Progenitor cell of endocrine pancreas (in vitro differentiated cells): Measurements from ENCODE around the gene ZNF791. TPM values are rescaled to one million over a fixed set of nuclear protein-coding genes. Genes with fewer than 3 reads are reported as not detected.
A peak's percentile ranks its signal among the peaks of the same experiment; 100 is the strongest.
"Not testable (repeated sequence)": the region's sequence is repeated elsewhere in the genome, so short reads cannot be mapped to it uniquely, and the experiment has no call there.

Source experiments
- DNase-seq: peaks from one replicate; pipeline ENCODE4 v3.0.0; 2021; ENCODE audit warnings: low spot score; ENCODE audit not compliant: unreplicated experiment
- H3K27ac Mint-ChIP-seq: 2 replicates; pipeline ENCODE4 v1.8.0; 2021; ENCODE audit warnings: mild to moderate bottlenecking, moderate library complexity, mixed read lengths
- H3K27me3 Mint-ChIP-seq: 2 replicates; pipeline ENCODE4 v1.8.0; 2021; ENCODE audit warnings: mixed read lengths
- H3K36me3 Mint-ChIP-seq: 2 replicates; pipeline ENCODE4 v1.8.0; 2022; ENCODE audit warnings: mixed read lengths; ENCODE audit not compliant: insufficient read depth
- H3K4me1 Mint-ChIP-seq: 2 replicates; pipeline ENCODE4 v1.8.0; 2021; ENCODE audit warnings: low read depth, mixed read lengths
- H3K4me3 Mint-ChIP-seq: 2 replicates; pipeline ENCODE4 v1.8.0; 2021; ENCODE audit warnings: low read depth, mild to moderate bottlenecking, moderate library complexity, mixed read lengths
- H3K9me3 Mint-ChIP-seq: 2 replicates; pipeline ENCODE4 v1.8.0; 2021; ENCODE audit warnings: low read depth, mixed read lengths
- total RNA-seq: library from RNA; stranded (reverse); gene quantifications from 2 replicates; pipeline ENCODE4 v1.2.1, GENCODE V29; 2021
- TF ChIP-seq, protein P1 (sequence below): fragments of 200-600 bp; sonication (generic); IDR thresholded peaks from one replicate; pipeline ENCODE4 v1.5.0; 2021; ENCODE audit warnings: antibody characterized with exemption, mild to moderate bottlenecking; ENCODE audit not compliant: unreplicated experiment

The ZNF791 gene
- total RNA-seq, 1 donor from 2014 or later, result 24.3 TPM

DNA sequence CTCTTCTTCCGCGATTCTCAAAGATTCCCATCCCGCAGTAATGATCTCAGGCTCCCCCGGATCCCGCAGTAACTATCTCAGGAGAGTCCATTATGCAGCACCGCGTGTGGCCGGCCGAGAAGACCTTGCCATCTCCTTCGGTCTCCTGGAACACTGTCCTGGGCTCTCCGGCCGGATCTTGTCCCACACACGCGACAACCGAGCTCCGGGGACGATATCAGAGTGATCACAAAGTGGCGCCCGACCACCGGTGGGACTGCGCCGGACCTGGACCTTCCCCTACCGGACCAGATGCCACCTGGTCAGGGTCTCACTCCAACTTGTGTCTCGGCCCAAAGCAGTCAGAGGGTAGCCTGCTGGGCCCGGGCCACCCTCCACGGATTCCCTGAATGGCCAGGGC is 31.8 kb downstream of the ZNF791 start:
- no peak overlapping the region for H3K4me3 Mint-ChIP-seq

DNA sequence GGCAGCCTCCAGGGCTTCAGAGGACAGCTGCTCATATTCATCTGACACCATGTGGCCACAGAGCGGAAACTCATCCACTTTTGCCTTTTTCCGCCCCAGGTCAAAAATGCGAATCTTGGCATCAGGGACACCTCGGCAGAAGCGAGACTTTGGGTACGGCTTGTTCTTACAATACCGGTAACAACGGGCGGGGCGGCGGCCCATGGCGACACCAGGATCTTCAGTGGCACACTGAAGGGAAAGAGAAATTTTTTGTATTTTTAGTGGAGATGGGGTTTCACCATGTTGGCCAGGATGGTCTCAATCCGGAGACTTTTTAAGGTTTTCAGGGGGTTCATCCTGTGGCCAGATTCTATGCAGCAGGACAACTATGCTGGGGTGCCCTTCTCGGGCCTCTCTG is 33.0 kb downstream of the ZNF791 start:
- not testable (repeated sequence) for DNase-seq, H3K4me1 Mint-ChIP-seq, H3K36me3 Mint-ChIP-seq, H3K9me3 Mint-ChIP-seq, H3K27me3 Mint-ChIP-seq, H3K4me3 Mint-ChIP-seq, H3K27ac Mint-ChIP-seq

More for the DNA sequence above, 31.8 kb downstream of the ZNF791 start:
- Mint-ChIP-seq H3K9me3 (no peaks in the 10 kb centered on the region), H3K27me3 (peaks cover 5% of the 10 kb centered on the region), H3K4me1 (peaks cover 2% of the 10 kb centered on the region), H3K36me3 (peaks cover 5% of the 10 kb centered on the region), H3K27ac (no peak overlapping the region)
- TF ChIP-seq, protein P1, sequence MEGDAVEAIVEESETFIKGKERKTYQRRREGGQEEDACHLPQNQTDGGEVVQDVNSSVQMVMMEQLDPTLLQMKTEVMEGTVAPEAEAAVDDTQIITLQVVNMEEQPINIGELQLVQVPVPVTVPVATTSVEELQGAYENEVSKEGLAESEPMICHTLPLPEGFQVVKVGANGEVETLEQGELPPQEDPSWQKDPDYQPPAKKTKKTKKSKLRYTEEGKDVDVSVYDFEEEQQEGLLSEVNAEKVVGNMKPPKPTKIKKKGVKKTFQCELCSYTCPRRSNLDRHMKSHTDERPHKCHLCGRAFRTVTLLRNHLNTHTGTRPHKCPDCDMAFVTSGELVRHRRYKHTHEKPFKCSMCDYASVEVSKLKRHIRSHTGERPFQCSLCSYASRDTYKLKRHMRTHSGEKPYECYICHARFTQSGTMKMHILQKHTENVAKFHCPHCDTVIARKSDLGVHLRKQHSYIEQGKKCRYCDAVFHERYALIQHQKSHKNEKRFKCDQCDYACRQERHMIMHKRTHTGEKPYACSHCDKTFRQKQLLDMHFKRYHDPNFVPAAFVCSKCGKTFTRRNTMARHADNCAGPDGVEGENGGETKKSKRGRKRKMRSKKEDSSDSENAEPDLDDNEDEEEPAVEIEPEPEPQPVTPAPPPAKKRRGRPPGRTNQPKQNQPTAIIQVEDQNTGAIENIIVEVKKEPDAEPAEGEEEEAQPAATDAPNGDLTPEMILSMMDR, result no peak
- no peak for DNase-seq

DNA sequence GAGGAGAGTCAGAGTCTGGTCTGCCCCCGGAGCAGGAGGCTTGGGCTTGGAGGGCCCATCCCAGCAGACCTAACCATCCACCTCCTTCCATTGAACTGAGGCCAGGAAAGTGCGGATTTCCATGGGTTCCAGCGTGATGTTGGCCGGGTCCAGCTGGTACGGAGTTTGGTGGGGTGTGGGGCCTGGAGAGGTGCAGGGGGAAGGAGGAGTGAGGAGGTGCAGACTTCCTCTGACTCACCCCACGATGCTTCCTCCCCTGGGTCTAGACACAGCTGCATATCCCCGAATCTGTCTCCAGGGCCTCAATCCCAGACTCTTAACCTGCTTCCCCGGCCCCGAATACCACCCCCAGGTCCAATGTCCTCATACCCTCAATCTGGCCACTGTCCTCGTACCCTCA is 35.8 kb downstream of the ZNF791 start:
- DNase-seq, result no peak
- H3K27me3 Mint-ChIP-seq, result no peaks in the 10 kb centered on the region
- H3K4me3 Mint-ChIP-seq, result no peak overlapping the region
- H3K4me1 Mint-ChIP-seq, result no peaks in the 10 kb centered on the region
- H3K36me3 Mint-ChIP-seq, result peaks cover 15% of the 10 kb centered on the region
- TF ChIP-seq, protein P1, result no peak
- no peaks in the 10 kb centered on the region for H3K9me3 Mint-ChIP-seq
- H3K27ac Mint-ChIP-seq, result no peak overlapping the region

DNA sequence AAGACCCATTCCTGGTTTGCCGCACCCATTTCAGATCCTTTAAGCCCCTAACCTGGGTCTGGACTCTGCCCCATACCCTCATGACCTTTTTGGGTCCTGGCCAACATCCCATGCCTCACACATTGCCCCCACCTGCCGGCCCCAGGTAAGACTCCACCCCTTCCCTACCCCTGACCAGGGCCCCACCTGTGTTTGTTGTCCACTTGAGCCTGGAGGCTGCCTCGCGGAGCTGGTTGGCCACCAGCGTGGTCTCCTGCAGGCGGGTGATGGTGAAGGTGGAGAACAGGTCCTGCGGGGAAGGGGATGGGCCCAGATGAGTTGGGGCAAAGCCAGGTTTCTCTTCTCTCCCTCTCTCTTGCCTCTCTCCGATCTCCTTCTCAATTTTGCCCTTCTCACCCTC is 36.3 kb downstream of the ZNF791 start:
- Mint-ChIP-seq H3K27me3 (no peaks in the 10 kb centered on the region), H3K9me3 (no peaks in the 10 kb centered on the region), H3K27ac (peak overlapping the region; percentile 71), H3K4me1 (no peaks in the 10 kb centered on the region), H3K36me3 (peaks cover 15% of the 10 kb centered on the region), H3K4me3 (no peak overlapping the region)
- DNase-seq, result no peak
- TF ChIP-seq, protein P1, result no peak

DNA sequence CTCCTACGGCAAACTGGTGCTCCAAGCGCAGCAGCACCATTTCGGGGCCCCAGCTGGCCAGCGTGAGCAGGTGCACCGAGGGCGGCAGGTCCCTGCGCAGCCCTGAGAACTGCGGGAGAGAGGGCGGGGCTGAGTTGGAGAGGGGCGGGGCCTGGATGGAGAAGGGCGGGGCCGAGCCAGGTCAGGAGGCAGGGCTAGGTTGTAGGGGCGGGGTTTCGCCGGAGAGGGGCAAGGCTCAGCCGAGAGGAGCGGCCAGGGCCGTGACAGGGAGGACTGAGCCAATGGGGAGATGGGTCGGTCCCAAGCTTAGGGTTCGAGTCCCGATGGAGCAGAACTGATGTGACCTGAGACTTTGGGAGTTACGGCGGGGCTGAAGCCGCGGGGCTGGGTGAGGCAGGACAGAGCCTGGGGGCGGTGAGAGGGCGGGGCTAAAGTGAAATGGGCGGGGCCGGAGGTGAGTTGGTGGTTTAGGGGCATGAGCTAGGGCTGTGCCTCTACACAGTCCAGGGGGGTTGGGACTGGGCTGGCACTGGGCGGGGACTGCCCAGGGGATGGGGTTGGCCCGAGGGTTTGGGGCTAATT is 36.9 kb downstream of the ZNF791 start:
- no peak overlapping the region for H3K4me3 Mint-ChIP-seq
- H3K9me3 Mint-ChIP-seq, result no peaks in the 10 kb centered on the region
- peaks cover 15% of the 10 kb centered on the region for H3K36me3 Mint-ChIP-seq
- DNase-seq, result no peak
- peak overlapping the region; percentile 71 for H3K27ac Mint-ChIP-seq
- H3K4me1 Mint-ChIP-seq, result no peaks in the 10 kb centered on the region
- H3K27me3 Mint-ChIP-seq, result no peaks in the 10 kb centered on the region
- TF ChIP-seq, protein P1, result no peak

DNA sequence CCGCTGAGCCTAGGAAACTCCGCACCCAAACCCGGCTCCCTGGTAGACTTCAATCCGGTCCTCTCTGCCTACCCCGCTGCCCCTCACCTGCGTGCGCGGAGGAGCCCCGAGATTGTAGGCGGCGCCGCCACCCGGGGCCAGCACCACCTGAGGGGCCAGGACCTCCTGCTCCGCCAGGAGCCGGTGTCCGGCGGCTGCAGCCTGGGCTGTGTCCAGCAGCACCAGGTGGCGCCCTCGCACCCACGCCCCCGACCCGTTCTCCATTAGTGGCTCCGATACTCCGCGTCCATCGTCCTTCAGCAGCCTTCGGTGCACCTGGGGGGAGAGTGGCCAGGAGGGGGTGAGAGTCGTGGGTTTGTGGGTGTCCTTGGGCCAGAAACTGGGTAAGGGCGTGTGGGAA is 37.4 kb downstream of the ZNF791 start:
- Mint-ChIP-seq H3K4me3 (no peak overlapping the region), H3K9me3 (no peaks in the 10 kb centered on the region), H3K36me3 (peaks cover 15% of the 10 kb centered on the region), H3K27me3 (no peaks in the 10 kb centered on the region), H3K27ac (no peak overlapping the region), H3K4me1 (no peaks in the 10 kb centered on the region)
- TF ChIP-seq, protein P1, result no peak
- DNase-seq, result no peak
